ENCODE measurements around the gene CDK6. TPM values are rescaled to one million over a fixed set of nuclear protein-coding genes. Genes with fewer than 3 reads are reported as not detected.

The CDK6 gene
- total RNA-seq, 1 donor from 2014 or later = 6.0 TPM

DNA sequence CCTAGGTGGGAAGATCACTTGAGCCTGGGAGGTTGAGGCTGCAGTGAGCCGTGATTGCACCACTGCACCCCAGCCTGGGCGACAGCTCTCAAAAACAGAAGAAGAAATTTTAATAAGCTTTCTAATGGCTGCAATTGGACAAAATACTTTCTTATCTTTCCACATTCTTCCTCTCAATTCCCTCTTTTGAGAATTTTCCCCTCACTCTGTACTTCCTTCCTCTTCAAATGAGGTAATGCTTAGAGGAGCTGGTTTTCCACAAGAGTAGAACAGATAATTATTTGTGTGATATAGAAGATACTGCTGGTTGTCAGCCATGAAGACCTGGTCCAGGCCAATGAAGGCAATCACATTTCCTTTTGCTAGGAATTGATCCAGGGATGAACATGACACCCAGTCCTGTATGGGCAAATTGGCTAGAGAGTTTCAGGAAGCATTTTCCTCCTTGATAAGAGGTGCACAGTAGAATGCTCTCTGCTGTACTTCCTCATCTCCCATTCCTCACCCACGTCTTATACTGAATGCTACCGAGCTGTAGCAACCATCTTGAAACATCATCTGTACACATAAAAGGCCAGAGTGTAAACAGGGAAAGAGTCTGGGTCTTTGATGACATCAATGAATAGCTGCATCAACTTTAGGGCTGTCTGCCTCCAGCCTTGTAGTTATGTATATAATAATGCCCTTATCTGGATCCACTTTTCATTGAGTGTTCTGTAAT, 103.9 kb downstream of the CDK6 start:
- no peaks in the 10 kb centered on the region for H3K9me3 Mint-ChIP-seq
- H3K4me3 Mint-ChIP-seq = no peak overlapping the region
- Histone ChIP-seq H4K20me1 (ENCODE audit: low read depth) (no peaks in the 10 kb centered on the region), H3K27ac (no peak overlapping the region), H3K4me3 (no peak overlapping the region), H3K9me3 (ENCODE audit: low read depth) (no peaks in the 10 kb centered on the region), H3K27me3 (no peaks in the 10 kb centered on the region), H3K36me3 (no peaks in the 10 kb centered on the region), H3K4me1 (no peaks in the 10 kb centered on the region), H3K79me2 (ENCODE audit: low read depth) (no peaks in the 10 kb centered on the region), H3K9ac (no peak overlapping the region), H2AFZ (replicated peaks) (no peak overlapping the region), H3K4me2 (no peak overlapping the region), H3F3A (ENCODE audit: low read depth) (no peaks in the 10 kb centered on the region)
- H3K36me3 Mint-ChIP-seq = peaks cover 2% of the 10 kb centered on the region
- H3K27ac Mint-ChIP-seq = no peak overlapping the region
- H3K27me3 Mint-ChIP-seq (ENCODE audit: insufficient read depth, low read depth) = peaks cover 4% of the 10 kb centered on the region
- DNase-seq (ENCODE audit: low spot score) = no peak
- no peak for TF ChIP-seq EZH2 (IDR thresholded peaks at IDR 0.05)
- TF ChIP-seq, protein P1, sequence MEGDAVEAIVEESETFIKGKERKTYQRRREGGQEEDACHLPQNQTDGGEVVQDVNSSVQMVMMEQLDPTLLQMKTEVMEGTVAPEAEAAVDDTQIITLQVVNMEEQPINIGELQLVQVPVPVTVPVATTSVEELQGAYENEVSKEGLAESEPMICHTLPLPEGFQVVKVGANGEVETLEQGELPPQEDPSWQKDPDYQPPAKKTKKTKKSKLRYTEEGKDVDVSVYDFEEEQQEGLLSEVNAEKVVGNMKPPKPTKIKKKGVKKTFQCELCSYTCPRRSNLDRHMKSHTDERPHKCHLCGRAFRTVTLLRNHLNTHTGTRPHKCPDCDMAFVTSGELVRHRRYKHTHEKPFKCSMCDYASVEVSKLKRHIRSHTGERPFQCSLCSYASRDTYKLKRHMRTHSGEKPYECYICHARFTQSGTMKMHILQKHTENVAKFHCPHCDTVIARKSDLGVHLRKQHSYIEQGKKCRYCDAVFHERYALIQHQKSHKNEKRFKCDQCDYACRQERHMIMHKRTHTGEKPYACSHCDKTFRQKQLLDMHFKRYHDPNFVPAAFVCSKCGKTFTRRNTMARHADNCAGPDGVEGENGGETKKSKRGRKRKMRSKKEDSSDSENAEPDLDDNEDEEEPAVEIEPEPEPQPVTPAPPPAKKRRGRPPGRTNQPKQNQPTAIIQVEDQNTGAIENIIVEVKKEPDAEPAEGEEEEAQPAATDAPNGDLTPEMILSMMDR (IDR thresholded peaks at IDR 0.05) = no peak
- no peak for TF ChIP-seq EZH2phosphoT487 (IDR thresholded peaks at IDR 0.05)
- peaks cover 2% of the 10 kb centered on the region for H3K4me1 Mint-ChIP-seq

- no peaks in the 10 kb centered on the region for H3F3A ChIP-seq (ENCODE audit: low read depth)
- no peaks in the 10 kb centered on the region for H4K20me1 ChIP-seq (ENCODE audit: low read depth)
- H3K9ac ChIP-seq = no peak overlapping the region
- H3K79me2 ChIP-seq (ENCODE audit: low read depth) = no peaks in the 10 kb centered on the region
- no peak overlapping the region for H3K4me2 ChIP-seq
- no peak overlapping the region for H3K4me3 ChIP-seq
- H3K27me3 Mint-ChIP-seq (ENCODE audit: insufficient read depth, low read depth) = peaks cover 3% of the 10 kb centered on the region
- H3K9me3 ChIP-seq (ENCODE audit: low read depth) = no peaks in the 10 kb centered on the region
- TF ChIP-seq, protein P1 (IDR thresholded peaks at IDR 0.05) = no peak
- TF ChIP-seq EZH2 (IDR thresholded peaks at IDR 0.05) = no peak
- TF ChIP-seq EZH2phosphoT487 (IDR thresholded peaks at IDR 0.05) = no peak
- H3K4me1 ChIP-seq = no peaks in the 10 kb centered on the region
- no peaks in the 10 kb centered on the region for H3K36me3 ChIP-seq
- H3K27me3 ChIP-seq = no peaks in the 10 kb centered on the region
- no peaks in the 10 kb centered on the region for H3K9me3 Mint-ChIP-seq
- no peak overlapping the region for H2AFZ ChIP-seq (replicated peaks)
- H3K27ac Mint-ChIP-seq = no peak overlapping the region
- DNase-seq (ENCODE audit: low spot score) = no peak
- H3K27ac ChIP-seq = no peak overlapping the region
- no peak overlapping the region for H3K4me3 Mint-ChIP-seq
- H3K36me3 Mint-ChIP-seq = peaks cover 2% of the 10 kb centered on the region
- H3K4me1 Mint-ChIP-seq = peaks cover 2% of the 10 kb centered on the region
These were observed 104.9 kb downstream of the CDK6 start for GRCh38 chr7:92731335-92732063.

DNA sequence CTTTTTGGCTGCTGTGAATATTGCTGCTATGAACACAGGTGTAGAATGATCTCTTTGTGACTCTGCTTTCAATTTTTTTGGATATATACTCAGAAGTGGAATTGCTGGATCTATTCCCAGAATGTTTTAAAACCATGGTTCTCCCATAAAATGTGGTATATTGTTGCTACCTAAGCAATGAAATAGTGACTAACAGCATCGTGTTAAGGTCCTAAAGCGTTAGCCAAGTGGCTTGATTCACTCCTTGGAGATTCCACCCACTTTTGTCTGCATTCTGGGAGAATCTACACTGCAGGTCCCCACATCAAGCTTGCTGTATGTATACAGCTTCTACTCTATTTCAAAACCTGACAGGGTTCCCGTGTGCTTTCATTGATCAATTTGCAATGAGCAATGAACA, 105.6 kb downstream of the CDK6 start:
- no peak overlapping the region for H3K9ac ChIP-seq
- TF ChIP-seq EZH2 (IDR thresholded peaks at IDR 0.05) = no peak
- no peak for TF ChIP-seq EZH2phosphoT487 (IDR thresholded peaks at IDR 0.05)
- TF ChIP-seq, protein P1 (IDR thresholded peaks at IDR 0.05) = no peak
- no peaks in the 10 kb centered on the region for H4K20me1 ChIP-seq (ENCODE audit: low read depth)
- no peak overlapping the region for H2AFZ ChIP-seq (replicated peaks)
- Mint-ChIP-seq H3K36me3 (peaks cover 2% of the 10 kb centered on the region), H3K4me3 (no peak overlapping the region), H3K27me3 (ENCODE audit: insufficient read depth, low read depth) (no peaks in the 10 kb centered on the region), H3K9me3 (no peaks in the 10 kb centered on the region), H3K4me1 (peaks cover 2% of the 10 kb centered on the region), H3K27ac (no peak overlapping the region)
- H3K27ac ChIP-seq = no peak overlapping the region
- no peak overlapping the region for H3K4me2 ChIP-seq
- H3K79me2 ChIP-seq (ENCODE audit: low read depth) = no peaks in the 10 kb centered on the region
- no peaks in the 10 kb centered on the region for H3F3A ChIP-seq (ENCODE audit: low read depth)
- no peaks in the 10 kb centered on the region for H3K27me3 ChIP-seq
- H3K4me3 ChIP-seq = no peak overlapping the region
- no peak for DNase-seq (ENCODE audit: low spot score)
- no peaks in the 10 kb centered on the region for H3K36me3 ChIP-seq
- no peaks in the 10 kb centered on the region for H3K4me1 ChIP-seq
- no peaks in the 10 kb centered on the region for H3K9me3 ChIP-seq (ENCODE audit: low read depth)

All from neural progenitor cell (in vitro differentiated cells).